T-helper 1 cell treated with Interleukin-12 subunit alpha and Interleukin-12 subunit beta and Interleukin-4 antibody, amounts not matched to agents 30 μg/mL and 1 μg/mL, for 36 hours (primary cell): ENCODE results near the gene GKN2.

Experiments used
- H3K27ac Mint-ChIP-seq: one replicate; pipeline ENCODE4 v1.8.0; 2021; ENCODE audit warnings: mild to moderate bottlenecking, mixed read lengths
- H3K27me3 Mint-ChIP-seq: one replicate; pipeline ENCODE4 v1.8.0; 2021; ENCODE audit warnings: low read depth, mixed read lengths
- H3K36me3 Mint-ChIP-seq: one replicate; pipeline ENCODE4 v1.8.0; 2021; ENCODE audit warnings: low read depth, mixed read lengths
- H3K4me1 Mint-ChIP-seq: one replicate; pipeline ENCODE4 v1.8.0; 2021; ENCODE audit warnings: low read depth, mixed read lengths
- H3K4me3 Mint-ChIP-seq: one replicate; pipeline ENCODE4 v1.8.0; 2021; ENCODE audit warnings: mild to moderate bottlenecking, moderate library complexity, mixed read lengths
- H3K9me3 Mint-ChIP-seq: one replicate; pipeline ENCODE4 v1.8.0; 2021; ENCODE audit warnings: mixed read lengths

GKN2 gene

DNA sequence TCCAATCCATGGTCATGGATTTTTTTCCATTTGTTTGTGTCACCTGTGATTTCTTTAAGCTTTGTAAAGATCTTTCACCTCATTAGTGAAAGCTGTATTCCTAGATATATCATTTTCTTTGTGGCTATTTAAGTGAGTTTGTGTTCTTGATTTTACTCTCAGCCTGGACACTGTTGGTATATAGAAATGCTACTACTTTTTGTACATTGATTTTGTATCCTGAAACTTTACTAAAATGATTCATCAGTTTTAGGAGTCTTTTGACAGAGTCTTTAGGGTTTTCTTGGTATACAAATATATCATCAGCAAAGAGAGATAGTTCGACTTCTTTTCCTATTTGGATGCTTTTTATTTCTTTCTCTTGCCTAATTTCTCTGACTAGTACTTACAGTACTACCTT lies 12.3 kb downstream of the GKN2 start:
- Mint-ChIP-seq H3K9me3 (no peaks in the 10 kb centered on the region), H3K4me3 (no peak overlapping the region), H3K27ac (no peak overlapping the region), H3K36me3 (no peaks in the 10 kb centered on the region), H3K4me1 (peaks cover 1% of the 10 kb centered on the region), H3K27me3 (peaks cover 68% of the 10 kb centered on the region)

DNA sequence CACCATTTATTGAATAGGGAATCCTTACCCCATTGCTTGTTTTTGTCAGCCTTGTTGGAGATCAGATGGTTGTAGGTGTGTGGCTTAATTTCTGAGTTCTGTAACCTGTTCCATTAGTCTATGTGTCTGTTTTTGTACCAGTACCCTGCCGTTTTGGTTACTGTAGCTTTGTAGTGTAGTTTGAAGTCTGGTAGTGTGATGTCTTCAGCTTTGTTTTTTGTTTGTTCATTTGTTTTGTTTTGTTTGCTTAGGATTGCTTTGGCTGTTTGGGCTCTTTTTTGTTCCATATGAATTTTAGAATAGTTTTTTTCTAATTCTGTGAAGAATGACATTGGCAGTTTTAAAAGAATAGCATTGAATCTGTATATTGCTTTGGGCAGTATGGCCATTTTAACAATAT lies 12.7 kb downstream of the GKN2 start:
- Mint-ChIP-seq H3K27ac (no peak overlapping the region), H3K27me3 (peaks cover 72% of the 10 kb centered on the region), H3K4me1 (peaks cover 1% of the 10 kb centered on the region), H3K9me3 (no peaks in the 10 kb centered on the region), H3K36me3 (no peaks in the 10 kb centered on the region), H3K4me3 (no peak overlapping the region)

DNA sequence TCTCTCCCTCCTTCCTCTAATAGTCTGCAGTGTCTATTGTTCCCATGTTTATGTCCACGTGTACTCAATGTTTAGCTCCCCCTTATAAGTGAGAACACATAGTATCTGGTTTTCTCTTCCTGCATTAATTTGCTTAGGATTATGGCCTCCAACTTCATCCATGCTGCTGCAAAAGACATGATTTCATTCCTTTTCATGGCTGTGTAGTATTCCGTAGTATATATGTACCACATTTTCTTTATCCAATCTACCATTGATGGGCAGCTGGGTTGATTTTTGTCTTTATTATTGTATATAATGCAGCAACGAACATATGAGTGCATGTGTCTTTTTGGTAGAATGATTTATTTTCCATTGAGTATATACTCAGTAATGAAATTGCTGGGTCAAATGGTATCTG lies 13.8 kb downstream of the GKN2 start:
- Mint-ChIP-seq H3K9me3 (no peaks in the 10 kb centered on the region), H3K27ac (no peak overlapping the region), H3K36me3 (no peaks in the 10 kb centered on the region), H3K4me3 (no peak overlapping the region), H3K4me1 (peaks cover 1% of the 10 kb centered on the region), H3K27me3 (peaks cover 70% of the 10 kb centered on the region)

DNA sequence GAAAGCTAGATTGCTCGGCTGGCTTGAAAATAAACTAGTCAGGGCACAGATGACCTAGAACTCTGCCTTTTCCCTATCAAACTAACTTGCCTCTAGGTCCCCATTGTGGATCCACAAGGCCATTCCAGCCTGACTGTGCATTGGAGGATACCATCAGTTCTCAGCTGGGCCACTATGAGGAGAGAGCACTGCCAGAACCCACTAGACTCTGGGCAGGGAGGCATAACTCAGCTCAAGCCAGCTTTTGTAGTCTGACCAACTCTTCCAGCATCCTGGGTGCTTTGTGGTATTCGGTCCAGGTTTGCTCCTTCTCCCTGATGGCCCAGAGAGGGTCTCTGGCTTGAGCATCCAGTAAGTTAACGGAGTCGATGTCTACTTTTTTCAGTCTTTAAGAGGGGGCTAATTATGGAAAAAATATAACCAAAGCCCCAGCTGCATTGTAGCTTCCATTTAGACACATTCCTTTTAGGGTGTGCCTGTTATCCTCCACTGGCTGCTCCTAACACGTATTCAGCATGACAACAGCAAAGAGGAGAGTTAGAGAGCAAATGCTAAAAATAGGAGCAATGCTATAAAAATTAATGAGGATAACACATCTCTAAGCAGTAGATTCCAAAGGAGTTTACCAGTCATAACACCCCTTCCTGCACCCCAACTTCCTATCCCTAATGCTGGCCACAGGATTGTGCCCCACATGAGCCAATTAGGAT lies 15.2 kb downstream of the GKN2 start:
- Mint-ChIP-seq H3K27me3 (peaks cover 59% of the 10 kb centered on the region), H3K9me3 (no peaks in the 10 kb centered on the region), H3K36me3 (no peaks in the 10 kb centered on the region), H3K4me1 (peaks cover 1% of the 10 kb centered on the region), H3K4me3 (no peak overlapping the region), H3K27ac (no peak overlapping the region)

DNA sequence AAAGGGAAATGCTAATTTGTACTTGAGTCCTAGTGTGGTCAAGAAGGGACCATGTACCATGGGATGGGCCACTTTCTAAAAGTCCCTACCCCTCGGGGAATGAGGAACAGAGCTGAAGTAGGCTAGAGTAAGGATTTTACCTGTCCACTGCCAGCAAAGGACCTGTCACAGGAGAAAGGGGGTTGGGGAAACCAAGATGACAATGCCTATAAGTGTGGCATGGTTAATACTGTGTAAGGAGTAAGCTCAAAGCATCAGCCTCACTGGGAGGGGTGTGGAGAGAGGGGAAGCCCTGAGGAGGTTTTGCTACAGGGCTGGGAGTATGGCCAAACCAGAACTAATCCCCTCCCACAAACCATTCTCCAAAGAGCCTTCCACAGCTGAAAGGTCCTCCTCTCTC lies 15.8 kb downstream of the GKN2 start:
- Mint-ChIP-seq H3K4me1 (peaks cover 1% of the 10 kb centered on the region), H3K27ac (no peak overlapping the region), H3K9me3 (no peaks in the 10 kb centered on the region), H3K27me3 (peaks cover 52% of the 10 kb centered on the region), H3K4me3 (no peak overlapping the region), H3K36me3 (no peaks in the 10 kb centered on the region)

DNA sequence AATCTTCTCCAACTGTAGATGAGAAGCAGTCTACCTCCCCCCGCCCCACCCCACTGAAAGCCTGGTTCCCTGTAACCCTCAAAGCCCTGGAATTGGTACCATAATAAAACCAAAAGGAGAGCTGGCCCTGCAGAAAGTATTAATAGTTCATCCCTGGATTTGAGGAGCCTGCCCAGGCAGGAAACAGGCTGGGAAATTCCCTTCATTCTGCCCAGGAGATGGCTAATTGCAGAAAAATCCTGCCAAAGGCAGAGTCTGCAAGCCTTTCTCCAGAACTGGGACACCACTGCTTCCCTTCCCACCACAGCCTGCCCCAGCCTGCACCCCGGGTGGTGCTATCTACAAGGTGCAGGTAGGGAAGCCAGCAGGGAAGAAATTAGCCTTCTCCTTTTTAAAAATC lies 16.3 kb downstream of the GKN2 start:
- Mint-ChIP-seq H3K36me3 (no peaks in the 10 kb centered on the region), H3K4me1 (peaks cover 1% of the 10 kb centered on the region), H3K4me3 (no peak overlapping the region), H3K27me3 (peaks cover 52% of the 10 kb centered on the region), H3K9me3 (no peaks in the 10 kb centered on the region), H3K27ac (no peak overlapping the region)

DNA sequence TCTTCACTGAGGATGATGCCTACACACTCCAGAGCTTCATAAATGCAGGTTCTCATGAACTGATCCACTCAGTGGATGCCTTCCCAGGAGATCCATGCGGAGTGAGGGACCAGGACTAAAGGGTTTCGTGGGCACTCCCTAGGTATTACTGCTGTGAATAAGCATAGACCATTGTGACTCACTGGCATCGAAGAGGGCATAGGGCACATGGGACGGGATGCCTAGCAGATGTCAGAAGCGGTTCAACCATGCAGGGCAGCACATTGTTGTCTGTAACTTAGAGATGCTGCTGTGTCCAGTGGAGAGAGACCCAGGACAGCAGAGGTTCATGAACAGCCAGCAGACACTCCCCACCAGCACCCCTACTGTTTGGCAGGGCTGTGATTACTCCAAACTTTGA lies 17.2 kb downstream of the GKN2 start:
- no peak overlapping the region for H3K4me3 Mint-ChIP-seq
- peaks cover 47% of the 10 kb centered on the region for H3K27me3 Mint-ChIP-seq
- H3K36me3 Mint-ChIP-seq: no peaks in the 10 kb centered on the region
- no peak overlapping the region for H3K27ac Mint-ChIP-seq
- H3K4me1 Mint-ChIP-seq: peaks cover 1% of the 10 kb centered on the region
- no peaks in the 10 kb centered on the region for H3K9me3 Mint-ChIP-seq

DNA sequence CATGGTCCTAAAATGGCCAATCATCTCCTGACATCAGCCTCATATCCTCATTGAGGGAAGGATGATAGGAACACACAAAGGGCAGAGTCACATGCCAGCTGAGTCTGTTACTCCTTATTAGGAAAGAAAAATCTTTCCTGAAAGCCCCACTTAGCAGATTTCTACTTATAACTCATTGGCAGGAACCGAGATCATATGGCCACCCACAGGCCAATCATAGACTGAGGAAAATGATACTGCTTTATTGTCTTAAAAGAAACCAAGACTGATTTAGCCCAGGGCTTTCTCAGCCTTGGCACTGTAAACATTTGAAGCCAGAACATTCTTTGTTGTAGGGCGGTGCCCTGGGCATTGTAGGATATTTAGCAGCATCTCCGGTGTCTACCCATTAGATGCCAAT lies 18.7 kb downstream of the GKN2 start:
- peaks cover 48% of the 10 kb centered on the region for H3K27me3 Mint-ChIP-seq
- no peak overlapping the region for H3K4me3 Mint-ChIP-seq
- H3K36me3 Mint-ChIP-seq: no peaks in the 10 kb centered on the region
- no peak overlapping the region for H3K27ac Mint-ChIP-seq
- H3K9me3 Mint-ChIP-seq: no peaks in the 10 kb centered on the region
- peaks cover 1% of the 10 kb centered on the region for H3K4me1 Mint-ChIP-seq

DNA sequence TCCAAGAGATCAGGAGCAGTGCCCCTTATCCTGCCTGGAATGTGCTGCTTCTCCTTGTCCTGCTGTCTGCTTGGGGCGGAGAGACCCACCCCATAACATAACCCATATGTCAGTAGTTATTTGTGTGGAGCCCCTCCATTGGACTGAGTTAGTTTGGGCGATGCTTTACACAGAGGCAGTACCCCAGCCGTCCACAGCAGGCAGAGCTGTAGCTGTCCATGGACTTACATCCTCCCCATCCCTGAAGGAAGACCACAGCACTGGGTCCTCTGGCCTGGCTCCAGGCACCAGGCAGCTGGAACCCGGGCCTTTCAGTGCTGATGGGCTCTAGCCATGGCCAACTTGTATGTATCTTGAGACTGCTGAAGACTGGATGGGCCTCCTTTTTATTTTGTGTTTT lies 20.3 kb downstream of the GKN2 start:
- peaks cover 6% of the 10 kb centered on the region for H3K4me1 Mint-ChIP-seq
- no peak overlapping the region for H3K4me3 Mint-ChIP-seq
- no peaks in the 10 kb centered on the region for H3K9me3 Mint-ChIP-seq
- H3K36me3 Mint-ChIP-seq: no peaks in the 10 kb centered on the region
- H3K27ac Mint-ChIP-seq: no peak overlapping the region
- H3K27me3 Mint-ChIP-seq: peaks cover 50% of the 10 kb centered on the region

DNA sequence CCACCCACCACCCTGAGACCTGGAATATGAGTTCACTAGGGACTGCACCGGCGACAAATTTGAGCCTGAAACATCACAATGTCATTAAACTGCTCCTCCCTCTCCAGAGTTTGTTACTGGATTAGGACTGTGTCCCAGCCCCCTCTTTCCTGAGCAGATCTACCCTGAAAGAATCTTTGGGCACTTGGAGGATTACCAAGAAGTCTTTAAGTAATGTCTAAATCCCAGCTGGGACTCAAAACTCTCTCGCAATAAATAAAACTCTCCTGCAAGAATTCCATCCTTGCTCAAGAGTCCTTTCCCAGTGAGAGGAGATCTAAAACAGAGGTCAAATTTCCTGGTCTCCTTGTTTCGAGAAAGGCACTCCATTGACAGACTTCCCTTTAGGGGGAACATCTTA lies 20.9 kb downstream of the GKN2 start:
- no peaks in the 10 kb centered on the region for H3K36me3 Mint-ChIP-seq
- no peak overlapping the region for H3K27ac Mint-ChIP-seq
- peaks cover 6% of the 10 kb centered on the region for H3K4me1 Mint-ChIP-seq
- H3K4me3 Mint-ChIP-seq: no peak overlapping the region
- H3K27me3 Mint-ChIP-seq: peaks cover 47% of the 10 kb centered on the region
- H3K9me3 Mint-ChIP-seq: no peaks in the 10 kb centered on the region

DNA sequence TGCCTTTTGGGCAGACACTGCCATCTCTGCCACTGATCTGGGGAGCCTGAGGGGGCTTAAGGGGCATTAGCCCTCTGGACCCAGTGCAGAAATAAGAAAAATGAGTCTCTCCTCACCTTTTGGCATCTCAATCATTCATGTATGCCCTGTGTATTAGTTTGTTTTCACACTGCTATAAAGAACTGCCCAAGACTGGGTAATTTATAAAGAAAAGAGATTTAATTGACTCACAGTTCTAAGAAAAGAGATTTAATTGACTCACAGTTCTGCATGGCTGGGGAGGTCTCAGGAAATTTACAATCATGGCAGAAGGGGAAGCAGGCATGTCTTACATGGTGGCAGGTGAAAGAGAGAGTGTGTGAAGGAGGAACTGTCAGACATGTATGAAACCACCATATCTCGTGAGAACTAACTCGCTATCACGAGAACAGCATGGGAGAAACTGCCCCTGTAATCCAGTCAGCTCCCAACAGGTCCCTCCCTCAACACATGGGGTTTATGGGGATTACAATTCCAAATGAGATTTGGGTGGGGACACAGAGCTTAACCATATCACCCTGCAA lies 21.5 kb downstream of the GKN2 start:
- peaks cover 6% of the 10 kb centered on the region for H3K4me1 Mint-ChIP-seq
- H3K9me3 Mint-ChIP-seq: no peaks in the 10 kb centered on the region
- peaks cover 49% of the 10 kb centered on the region for H3K27me3 Mint-ChIP-seq
- no peak overlapping the region for H3K4me3 Mint-ChIP-seq
- H3K27ac Mint-ChIP-seq: no peak overlapping the region
- no peaks in the 10 kb centered on the region for H3K36me3 Mint-ChIP-seq

DNA sequence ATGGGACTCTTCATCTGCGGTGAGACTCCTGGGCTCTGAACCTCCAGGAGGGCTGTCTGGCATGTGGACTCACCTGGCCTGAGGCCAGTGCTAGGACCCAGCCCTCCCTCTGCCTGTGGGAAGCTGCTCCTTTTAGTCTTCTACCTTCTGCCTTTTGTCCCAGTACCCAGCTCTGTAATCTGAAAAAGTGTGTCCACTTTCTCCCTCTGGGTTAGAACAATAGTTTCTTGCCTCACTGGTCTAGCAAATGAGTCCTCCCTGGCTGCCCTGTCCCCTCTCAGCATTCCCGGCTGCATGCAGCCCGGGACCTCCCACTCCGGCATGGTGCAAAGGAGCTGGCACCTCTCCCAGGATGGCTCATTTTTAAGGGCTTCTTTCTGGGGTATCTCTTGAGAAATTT lies 25.9 kb downstream of the GKN2 start:
- H3K27ac Mint-ChIP-seq: no peak overlapping the region
- H3K4me3 Mint-ChIP-seq: no peak overlapping the region
- H3K27me3 Mint-ChIP-seq: peaks cover 37% of the 10 kb centered on the region
- H3K4me1 Mint-ChIP-seq: peaks cover 10% of the 10 kb centered on the region
- no peaks in the 10 kb centered on the region for H3K36me3 Mint-ChIP-seq
- no peaks in the 10 kb centered on the region for H3K9me3 Mint-ChIP-seq

DNA sequence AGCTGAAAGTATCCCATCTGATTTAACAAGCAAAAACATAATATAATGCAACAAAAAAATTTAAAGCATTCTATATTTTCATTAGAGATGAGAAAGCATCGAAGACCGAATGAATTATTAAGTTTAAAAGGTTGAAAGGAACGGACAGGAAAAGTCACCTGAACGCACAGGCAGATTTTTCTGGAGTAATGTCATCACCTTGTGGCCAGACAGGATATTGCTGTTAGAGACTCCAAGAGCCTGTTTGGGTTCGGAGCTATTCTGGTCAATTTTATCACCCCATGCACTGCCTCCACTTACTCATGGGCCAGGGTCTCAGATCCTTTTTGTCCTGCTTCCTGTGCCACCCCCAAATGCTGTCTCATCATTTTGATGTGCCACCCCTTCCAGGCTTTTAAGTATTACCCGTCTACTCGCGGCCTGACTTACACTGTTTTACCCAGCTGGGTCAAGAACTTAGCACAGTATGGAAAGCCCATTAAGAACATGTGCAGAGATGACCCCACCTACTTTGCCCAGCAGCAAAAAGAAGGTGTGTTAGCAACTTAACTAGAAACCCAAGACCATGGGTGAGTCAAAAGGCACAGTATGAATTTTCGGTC lies 27.3 kb downstream of the GKN2 start:
- H3K4me3 Mint-ChIP-seq: no peak overlapping the region
- no peaks in the 10 kb centered on the region for H3K9me3 Mint-ChIP-seq
- H3K27ac Mint-ChIP-seq: no peak overlapping the region
- H3K36me3 Mint-ChIP-seq: no peaks in the 10 kb centered on the region
- peaks cover 10% of the 10 kb centered on the region for H3K4me1 Mint-ChIP-seq
- H3K27me3 Mint-ChIP-seq: peaks cover 31% of the 10 kb centered on the region

DNA sequence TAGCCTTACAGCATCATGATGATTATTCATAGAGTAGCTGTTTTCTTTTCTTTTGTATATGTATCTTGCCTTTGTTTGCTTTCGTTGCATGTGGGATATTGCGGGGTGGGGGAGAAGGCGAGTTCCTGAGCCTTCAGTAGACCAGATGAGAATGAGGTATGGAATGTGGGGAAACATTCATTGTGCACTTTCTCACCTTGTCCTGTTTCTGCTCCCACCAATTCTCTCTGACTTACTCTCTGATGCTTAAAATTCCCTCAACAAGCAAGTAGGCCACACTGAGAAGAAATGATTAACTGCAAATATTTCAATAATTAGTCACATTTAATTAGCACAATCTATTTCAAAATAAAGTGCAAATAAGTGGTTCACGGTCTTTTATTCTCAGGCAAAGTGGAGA lies 31.0 kb downstream of the GKN2 start:
- Mint-ChIP-seq H3K36me3 (no peaks in the 10 kb centered on the region), H3K27me3 (peaks cover 10% of the 10 kb centered on the region), H3K27ac (no peak overlapping the region), H3K4me3 (no peak overlapping the region), H3K4me1 (peaks cover 6% of the 10 kb centered on the region), H3K9me3 (no peaks in the 10 kb centered on the region)

DNA sequence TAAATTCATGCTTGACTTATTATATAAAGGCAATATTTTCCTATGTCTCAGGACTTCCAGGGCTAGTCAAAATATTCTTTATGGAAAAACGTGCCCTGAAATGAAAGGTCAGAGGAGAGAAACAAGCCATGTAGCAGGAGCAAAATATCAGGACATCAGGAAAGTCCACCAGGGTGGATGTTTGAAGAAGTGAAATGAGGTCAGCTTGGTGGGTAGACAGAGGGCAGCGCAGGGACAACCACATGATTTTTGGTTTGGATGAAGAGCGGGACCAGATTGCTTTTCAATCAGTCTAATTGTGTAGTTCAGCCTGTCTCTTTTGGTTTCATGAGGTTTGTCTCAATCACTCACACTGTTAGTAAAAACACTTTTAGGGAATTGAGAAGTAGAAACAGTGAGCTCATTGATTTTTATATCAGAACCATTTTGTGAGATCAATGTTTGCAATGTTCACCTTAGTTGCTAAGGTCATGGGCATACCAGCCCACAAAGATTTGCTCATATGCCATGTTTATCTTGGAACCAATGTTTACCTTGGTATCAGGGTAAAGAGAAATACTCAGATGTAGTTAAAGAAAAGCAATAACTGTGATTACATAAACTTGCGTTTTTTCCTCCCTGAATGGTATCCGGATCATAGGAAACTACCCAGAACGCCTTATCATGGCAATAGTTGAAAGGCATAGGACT lies 32.1 kb downstream of the GKN2 start:
- Mint-ChIP-seq H3K4me1 (peaks cover 8% of the 10 kb centered on the region), H3K9me3 (no peaks in the 10 kb centered on the region), H3K4me3 (no peak overlapping the region), H3K27ac (no peak overlapping the region), H3K27me3 (peaks cover 4% of the 10 kb centered on the region), H3K36me3 (peaks cover 1% of the 10 kb centered on the region)
